ENCODE measurements around the gene RHOF.

RHOF gene

GRCh38 chr12:121789800-121790728, 3.4 kb downstream of the RHOF start:
- Histone ChIP-seq H3K27ac (ENCODE audit: low read depth, low read length) (peak overlapping the region; percentile 94), H3K9me2 (replicated peaks; ENCODE audit: insufficient read depth, low read length) (no peaks in the 10 kb centered on the region), H3K79me2 (ENCODE audit: insufficient read depth, low read length) (peaks cover 53% of the 10 kb centered on the region), H3K36me3 (ENCODE audit: low read length) (no peaks in the 10 kb centered on the region), H3F3A (ENCODE audit: insufficient read depth) (peaks cover 31% of the 10 kb centered on the region), H2AFZ (ENCODE audit: low read depth, low read length, severe bottlenecking) (no peak overlapping the region), H3K4me3 (ENCODE audit: insufficient read depth, low read length, poor library complexity, severe bottlenecking) (peak overlapping the region; percentile 35), H3K9ac (ENCODE audit: low read length) (peak overlapping the region; percentile 68), H3K4me2 (ENCODE audit: low read depth, low read length, poor library complexity, severe bottlenecking) (peak overlapping the region; percentile 77), H3K27me3 (ENCODE audit: low read length) (no peaks in the 10 kb centered on the region), H3K9me3 (ENCODE audit: insufficient read depth, low read length) (no peaks in the 10 kb centered on the region), H4K20me1 (ENCODE audit: low read depth, low read length) (no peaks in the 10 kb centered on the region)
- TF ChIP-seq CTCF (IDR thresholded peaks at IDR 0.05; ENCODE audit: insufficient read depth, low read length, poor library complexity, severe bottlenecking), result no peak
- no peak for TF ChIP-seq EZH2phosphoT487 (conservative IDR thresholded peaks at IDR 0.05; ENCODE audit: low read length)

GRCh38 chr12:121789233-121789781, 4.2 kb downstream of the RHOF start:
- no peak for TF ChIP-seq EZH2phosphoT487 (conservative IDR thresholded peaks at IDR 0.05; ENCODE audit: low read length)
- TF ChIP-seq CTCF (IDR thresholded peaks at IDR 0.05; ENCODE audit: insufficient read depth, low read length, poor library complexity, severe bottlenecking), result no peak
- Histone ChIP-seq H4K20me1 (ENCODE audit: low read depth, low read length) (no peaks in the 10 kb centered on the region), H2AFZ (ENCODE audit: low read depth, low read length, severe bottlenecking) (peak overlapping the region; percentile 0), H3K4me3 (ENCODE audit: insufficient read depth, low read length, poor library complexity, severe bottlenecking) (peak overlapping the region; percentile 35), H3K79me2 (ENCODE audit: insufficient read depth, low read length) (peaks cover 61% of the 10 kb centered on the region), H3K27ac (ENCODE audit: low read depth, low read length) (peak overlapping the region; percentile 94), H3K9ac (ENCODE audit: low read length) (peak overlapping the region; percentile 68), H3K27me3 (ENCODE audit: low read length) (no peaks in the 10 kb centered on the region), H3K9me2 (replicated peaks; ENCODE audit: insufficient read depth, low read length) (no peaks in the 10 kb centered on the region), H3K4me2 (ENCODE audit: low read depth, low read length, poor library complexity, severe bottlenecking) (peak overlapping the region; percentile 77), H3K9me3 (ENCODE audit: insufficient read depth, low read length) (no peaks in the 10 kb centered on the region), H3K36me3 (ENCODE audit: low read length) (no peaks in the 10 kb centered on the region), H3F3A (ENCODE audit: insufficient read depth) (peaks cover 31% of the 10 kb centered on the region)

GRCh38 chr12:121788176-121788818, 5.2 kb downstream of the RHOF start:
- TF ChIP-seq CTCF (IDR thresholded peaks at IDR 0.05; ENCODE audit: insufficient read depth, low read length, poor library complexity, severe bottlenecking) (no peak), EZH2phosphoT487 (conservative IDR thresholded peaks at IDR 0.05; ENCODE audit: low read length) (no peak)
- H3K27me3 ChIP-seq (ENCODE audit: low read length), result no peaks in the 10 kb centered on the region
- H3F3A ChIP-seq (ENCODE audit: insufficient read depth), result peaks cover 31% of the 10 kb centered on the region
- peaks cover 68% of the 10 kb centered on the region for H3K79me2 ChIP-seq (ENCODE audit: insufficient read depth, low read length)
- H3K4me2 ChIP-seq (ENCODE audit: low read depth, low read length, poor library complexity, severe bottlenecking), result peak overlapping the region; percentile 77
- no peaks in the 10 kb centered on the region for H4K20me1 ChIP-seq (ENCODE audit: low read depth, low read length)
- no peak overlapping the region for H3K4me3 ChIP-seq (ENCODE audit: insufficient read depth, low read length, poor library complexity, severe bottlenecking)
- no peak overlapping the region for H2AFZ ChIP-seq (ENCODE audit: low read depth, low read length, severe bottlenecking)
- H3K27ac ChIP-seq (ENCODE audit: low read depth, low read length), result peak overlapping the region; percentile 94
- no peaks in the 10 kb centered on the region for H3K36me3 ChIP-seq (ENCODE audit: low read length)
- H3K9me3 ChIP-seq (ENCODE audit: insufficient read depth, low read length), result no peaks in the 10 kb centered on the region
- H3K9ac ChIP-seq (ENCODE audit: low read length), result peak overlapping the region; percentile 68; the same call in 1 of the 2 replicates
- H3K9me2 ChIP-seq (replicated peaks; ENCODE audit: insufficient read depth, low read length), result no peaks in the 10 kb centered on the region
